ENCODE data around the gene LAMA2. TPM values are rescaled to one million over a fixed set of nuclear protein-coding genes. Genes with fewer than 3 reads are reported as not detected.
"Not testable (repeated sequence)": the region's sequence is repeated elsewhere in the genome, so short reads cannot be mapped to it uniquely, and the experiment has no call there.

Gene LAMA2
- total RNA-seq, 1 donor from 2014 or later, result 54.0 TPM

- Mint-ChIP-seq H3K4me3 (no peak overlapping the region), H3K27ac (no peak overlapping the region), H3K9me3 (no peaks in the 10 kb centered on the region), H3K36me3 (peaks cover 10% of the 10 kb centered on the region), H3K27me3 (no peaks in the 10 kb centered on the region), H3K4me1 (ENCODE audit: unreplicated experiment) (no peaks in the 10 kb centered on the region)
- DNase-seq (ENCODE audit: extremely low spot score, unreplicated experiment), result no peak
- TF ChIP-seq, protein P1, sequence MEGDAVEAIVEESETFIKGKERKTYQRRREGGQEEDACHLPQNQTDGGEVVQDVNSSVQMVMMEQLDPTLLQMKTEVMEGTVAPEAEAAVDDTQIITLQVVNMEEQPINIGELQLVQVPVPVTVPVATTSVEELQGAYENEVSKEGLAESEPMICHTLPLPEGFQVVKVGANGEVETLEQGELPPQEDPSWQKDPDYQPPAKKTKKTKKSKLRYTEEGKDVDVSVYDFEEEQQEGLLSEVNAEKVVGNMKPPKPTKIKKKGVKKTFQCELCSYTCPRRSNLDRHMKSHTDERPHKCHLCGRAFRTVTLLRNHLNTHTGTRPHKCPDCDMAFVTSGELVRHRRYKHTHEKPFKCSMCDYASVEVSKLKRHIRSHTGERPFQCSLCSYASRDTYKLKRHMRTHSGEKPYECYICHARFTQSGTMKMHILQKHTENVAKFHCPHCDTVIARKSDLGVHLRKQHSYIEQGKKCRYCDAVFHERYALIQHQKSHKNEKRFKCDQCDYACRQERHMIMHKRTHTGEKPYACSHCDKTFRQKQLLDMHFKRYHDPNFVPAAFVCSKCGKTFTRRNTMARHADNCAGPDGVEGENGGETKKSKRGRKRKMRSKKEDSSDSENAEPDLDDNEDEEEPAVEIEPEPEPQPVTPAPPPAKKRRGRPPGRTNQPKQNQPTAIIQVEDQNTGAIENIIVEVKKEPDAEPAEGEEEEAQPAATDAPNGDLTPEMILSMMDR (conservative IDR thresholded peaks at IDR 0.05), result no peak
Measured at GRCh38 chr6:129047834-129048233, 164.9 kb downstream of the LAMA2 start.

GRCh38 chr6:129050086-129050485 lies 167.1 kb downstream of the LAMA2 start:
- no peak for DNase-seq (ENCODE audit: extremely low spot score, unreplicated experiment)
- no peaks in the 10 kb centered on the region for H3K4me1 Mint-ChIP-seq (ENCODE audit: unreplicated experiment)
- no peak overlapping the region for H3K4me3 Mint-ChIP-seq
- TF ChIP-seq, protein P1 (conservative IDR thresholded peaks at IDR 0.05), result no peak
- H3K27me3 Mint-ChIP-seq, result no peaks in the 10 kb centered on the region
- no peaks in the 10 kb centered on the region for H3K9me3 Mint-ChIP-seq
- no peak overlapping the region for H3K27ac Mint-ChIP-seq
- H3K36me3 Mint-ChIP-seq, result peaks cover 10% of the 10 kb centered on the region

DNA sequence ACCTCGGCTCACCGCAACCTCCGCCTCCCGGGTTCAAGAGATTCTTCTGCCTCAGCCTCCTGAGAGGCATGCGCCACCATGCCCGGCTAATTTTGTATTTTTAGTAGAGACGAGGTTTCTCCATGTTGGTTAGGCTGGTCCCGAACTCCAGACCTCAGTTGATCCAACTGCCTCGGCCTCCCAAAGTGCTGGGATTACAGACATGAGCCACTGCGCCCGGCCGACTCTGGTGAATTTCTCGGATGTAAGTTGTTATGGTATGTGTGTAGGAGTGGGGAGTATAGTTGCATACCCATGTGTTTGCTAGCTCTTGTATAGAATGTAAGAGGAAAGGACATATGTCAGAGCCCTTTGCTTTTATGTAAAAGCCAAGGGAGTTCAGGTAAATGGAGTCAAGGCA lies 170.2 kb downstream of the LAMA2 start:
- DNase-seq (ENCODE audit: extremely low spot score, unreplicated experiment); H3K4me3 Mint-ChIP-seq; H3K4me1 Mint-ChIP-seq (ENCODE audit: unreplicated experiment); H3K9me3 Mint-ChIP-seq; H3K36me3 Mint-ChIP-seq; H3K27ac Mint-ChIP-seq; H3K27me3 Mint-ChIP-seq: not testable (repeated sequence)

GRCh38 chr6:129055796-129056195 lies 172.9 kb downstream of the LAMA2 start:
- H3K27me3 Mint-ChIP-seq, result no peaks in the 10 kb centered on the region
- H3K4me3 Mint-ChIP-seq, result no peak overlapping the region
- no peaks in the 10 kb centered on the region for H3K4me1 Mint-ChIP-seq (ENCODE audit: unreplicated experiment)
- DNase-seq (ENCODE audit: extremely low spot score, unreplicated experiment), result no peak
- TF ChIP-seq, protein P1 (conservative IDR thresholded peaks at IDR 0.05), result no peak
- no peak overlapping the region for H3K27ac Mint-ChIP-seq
- peaks cover 4% of the 10 kb centered on the region for H3K36me3 Mint-ChIP-seq
- H3K9me3 Mint-ChIP-seq, result no peaks in the 10 kb centered on the region

DNA sequence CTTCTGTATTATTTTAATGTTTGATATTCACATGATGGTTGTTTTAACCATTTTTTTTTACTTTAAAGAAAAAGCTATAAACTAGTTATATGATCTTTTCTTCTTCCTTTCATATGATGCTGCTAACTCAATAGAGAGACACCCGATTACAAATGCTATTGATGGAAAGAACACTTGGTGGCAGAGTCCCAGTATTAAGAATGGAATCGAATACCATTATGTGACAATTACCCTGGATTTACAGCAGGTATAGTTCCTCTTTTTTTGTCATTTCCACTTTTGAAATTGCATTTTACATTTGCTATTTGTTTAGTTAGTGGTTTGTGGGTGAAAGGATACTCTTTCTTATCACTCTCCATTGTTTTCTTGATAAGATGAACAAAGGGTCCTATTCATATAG lies 176.7 kb downstream of the LAMA2 start:
- DNase-seq (ENCODE audit: extremely low spot score, unreplicated experiment), result no peak
- no peak overlapping the region for H3K27ac Mint-ChIP-seq
- peaks cover 3% of the 10 kb centered on the region for H3K9me3 Mint-ChIP-seq
- TF ChIP-seq, protein P1 (conservative IDR thresholded peaks at IDR 0.05), result no peak
- H3K27me3 Mint-ChIP-seq, result no peaks in the 10 kb centered on the region
- no peaks in the 10 kb centered on the region for H3K36me3 Mint-ChIP-seq
- no peaks in the 10 kb centered on the region for H3K4me1 Mint-ChIP-seq (ENCODE audit: unreplicated experiment)
- no peak overlapping the region for H3K4me3 Mint-ChIP-seq

DNA sequence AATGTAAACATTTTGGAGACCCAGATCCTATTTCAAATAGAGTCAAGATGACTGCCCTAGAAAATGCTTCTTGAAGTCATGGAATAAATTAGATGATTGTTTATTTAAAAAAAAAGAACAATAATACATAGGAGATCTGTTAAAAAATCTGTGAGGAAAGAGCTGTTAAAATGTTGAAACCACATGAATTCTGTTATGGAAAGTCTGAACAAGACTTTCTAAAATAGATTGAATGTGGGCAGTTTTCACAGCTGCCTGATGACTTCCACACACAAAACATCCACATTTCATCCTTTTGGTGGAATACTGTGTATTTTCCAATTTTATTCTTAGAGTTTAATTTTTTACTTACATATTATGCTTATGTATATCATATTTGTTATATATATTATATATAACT lies 186.1 kb downstream of the LAMA2 start:
- TF ChIP-seq, protein P1 (conservative IDR thresholded peaks at IDR 0.05), result no peak
- DNase-seq (ENCODE audit: extremely low spot score, unreplicated experiment), result no peak
- Mint-ChIP-seq H3K4me1 (ENCODE audit: unreplicated experiment) (no peaks in the 10 kb centered on the region), H3K9me3 (peaks cover 4% of the 10 kb centered on the region), H3K27ac (no peak overlapping the region), H3K36me3 (peaks cover 16% of the 10 kb centered on the region), H3K4me3 (no peak overlapping the region), H3K27me3 (no peaks in the 10 kb centered on the region)

Data from type B pancreatic cell (in vitro differentiated cells).